AG04450 (cell line): ENCODE measurements around the gene SORL1-AS1.

Experiments used
- CTCF ChIA-PET: fragments of 300-600, 350-600 bp; formaldehyde crosslinking; extraction: SDS; loops from one replicate; lab custom pipeline; 2022; ENCODE audit warnings: antibody characterized with exemption, inconsistent platforms; lab: Charles Lee
- POLR2A ChIA-PET: fragments of 350-600 bp; formaldehyde crosslinking; extraction: SDS; loops from one replicate; lab custom pipeline; 2021; ENCODE audit warnings: antibody characterized with exemption, inconsistent platforms; lab: Yijun Ruan, JAX
- DNase-seq: peaks from one replicate; pipeline ENCODE4 v3.0.0-alpha.2; 2011; ENCODE audit warnings: low read depth, low spot score
- H3K27ac ChIP-seq: one replicate; pipeline ENCODE4 v1.5.1; 2012; ENCODE audit warnings: low read depth, low read length, control low read depth
- H3K27me3 ChIP-seq: one replicate; pipeline ENCODE4 v1.6.0; 2012; ENCODE audit warnings: low read length; ENCODE audit not compliant: control insufficient read depth, insufficient read depth
- H3K4me3 ChIP-seq: 2 replicates; pipeline ENCODE4 v1.5.1; 2011; ENCODE audit warnings: mild to moderate bottlenecking, low read depth, low read length, control low read depth
- H3K9me3 ChIP-seq: 2 replicates; pipeline ENCODE4 v1.5.1; 2012; ENCODE audit warnings: low read length; ENCODE audit not compliant: control insufficient read depth, insufficient read depth
- TF ChIP-seq, protein P1 (sequence below): IDR thresholded peaks from 2 replicates; pipeline ENCODE4 v1.5.1; 2011; ENCODE audit warnings: low read depth, low read length, control low read depth, inconsistent platforms

SORL1-AS1 gene

DNA sequence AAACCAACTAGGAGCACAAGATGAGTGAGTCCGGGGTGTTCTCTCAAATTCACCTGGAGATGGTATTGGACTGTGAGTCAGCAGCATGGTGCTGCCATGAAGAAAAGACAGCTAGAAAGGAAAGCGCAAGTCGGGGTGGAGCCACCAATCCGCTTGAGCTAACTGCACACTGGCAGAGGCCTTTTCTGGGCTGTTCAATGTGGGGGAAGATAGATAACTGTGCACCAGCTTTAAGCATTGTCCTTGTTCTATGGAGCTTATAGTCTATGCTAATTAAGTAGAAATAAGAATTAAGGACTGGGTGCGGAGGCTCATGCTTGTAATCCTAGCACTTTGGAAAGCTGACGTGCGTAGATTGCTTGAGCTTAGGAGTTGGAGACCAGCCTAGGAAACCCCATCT, 21.9 kb upstream of the SORL1-AS1 start:
- TF ChIP-seq, protein P1, sequence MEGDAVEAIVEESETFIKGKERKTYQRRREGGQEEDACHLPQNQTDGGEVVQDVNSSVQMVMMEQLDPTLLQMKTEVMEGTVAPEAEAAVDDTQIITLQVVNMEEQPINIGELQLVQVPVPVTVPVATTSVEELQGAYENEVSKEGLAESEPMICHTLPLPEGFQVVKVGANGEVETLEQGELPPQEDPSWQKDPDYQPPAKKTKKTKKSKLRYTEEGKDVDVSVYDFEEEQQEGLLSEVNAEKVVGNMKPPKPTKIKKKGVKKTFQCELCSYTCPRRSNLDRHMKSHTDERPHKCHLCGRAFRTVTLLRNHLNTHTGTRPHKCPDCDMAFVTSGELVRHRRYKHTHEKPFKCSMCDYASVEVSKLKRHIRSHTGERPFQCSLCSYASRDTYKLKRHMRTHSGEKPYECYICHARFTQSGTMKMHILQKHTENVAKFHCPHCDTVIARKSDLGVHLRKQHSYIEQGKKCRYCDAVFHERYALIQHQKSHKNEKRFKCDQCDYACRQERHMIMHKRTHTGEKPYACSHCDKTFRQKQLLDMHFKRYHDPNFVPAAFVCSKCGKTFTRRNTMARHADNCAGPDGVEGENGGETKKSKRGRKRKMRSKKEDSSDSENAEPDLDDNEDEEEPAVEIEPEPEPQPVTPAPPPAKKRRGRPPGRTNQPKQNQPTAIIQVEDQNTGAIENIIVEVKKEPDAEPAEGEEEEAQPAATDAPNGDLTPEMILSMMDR = no peak
- no peak overlapping the region for H3K27ac ChIP-seq
- ChIA-PET POLR2A (no interaction called here), CTCF (no interaction called here)
- no peaks in the 10 kb centered on the region for H3K9me3 ChIP-seq
- peaks cover 1% of the 10 kb centered on the region for H3K27me3 ChIP-seq
- no peak overlapping the region for H3K4me3 ChIP-seq
- no peak for DNase-seq

DNA sequence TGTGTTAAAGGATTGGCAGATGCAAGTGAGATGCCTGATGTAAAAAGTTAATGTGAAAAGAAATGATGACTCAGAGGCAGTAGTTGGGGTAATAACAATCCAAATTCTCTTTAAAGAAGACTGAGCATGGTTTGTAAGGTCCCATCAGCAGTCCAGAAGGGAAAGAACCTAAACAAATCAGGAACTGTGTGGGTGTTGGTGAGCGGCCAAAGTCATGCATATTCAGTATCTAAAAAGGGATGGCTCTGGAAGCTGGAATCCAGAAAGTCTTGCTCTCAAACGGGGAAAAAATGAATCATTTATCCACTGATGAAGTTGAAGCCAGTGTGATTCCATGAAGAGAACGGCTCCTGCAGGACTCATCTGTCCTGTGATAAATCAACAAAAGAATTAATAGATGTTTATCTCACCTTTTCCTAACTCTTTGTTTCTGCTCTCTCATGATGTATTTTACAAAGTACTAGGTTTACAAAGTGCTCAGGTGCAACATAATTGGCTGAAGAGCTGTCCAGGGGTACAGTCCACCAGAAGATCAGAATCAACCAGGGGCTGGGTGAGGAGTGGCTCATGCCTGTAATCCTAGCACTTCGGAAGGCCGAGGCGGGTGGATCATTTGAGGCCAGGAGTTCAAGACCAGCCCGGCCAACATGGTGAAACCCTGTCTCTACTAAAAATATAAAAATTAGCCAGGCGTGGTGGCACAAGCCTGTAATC, 20.5 kb upstream of the SORL1-AS1 start:
- POLR2A ChIA-PET = no interaction called here
- H3K4me3 ChIP-seq = no peak overlapping the region
- no peaks in the 10 kb centered on the region for H3K9me3 ChIP-seq
- CTCF ChIA-PET = no interaction called here
- no peak overlapping the region for H3K27ac ChIP-seq
- TF ChIP-seq, protein P1 = no peak
- no peaks in the 10 kb centered on the region for H3K27me3 ChIP-seq
- peak; percentile 24 for DNase-seq

DNA sequence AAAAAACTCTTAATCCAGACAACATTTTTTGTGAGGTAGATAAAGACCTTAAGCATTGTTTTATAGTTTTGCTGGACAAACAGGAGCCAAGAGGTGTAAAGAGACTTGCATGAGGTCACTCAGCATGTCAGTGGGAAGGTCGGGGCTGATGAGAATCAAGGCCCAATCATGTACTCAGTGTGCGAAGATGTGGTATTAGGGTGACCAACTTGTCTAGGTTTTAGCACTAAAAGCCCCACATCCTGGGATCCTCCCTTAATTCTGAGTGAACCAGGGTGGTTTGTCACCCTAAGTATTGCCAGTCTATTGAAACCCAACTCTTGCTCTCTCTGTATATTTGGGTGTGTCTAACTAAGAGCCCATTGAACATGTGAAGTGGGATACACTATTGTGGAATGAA, 19.5 kb upstream of the SORL1-AS1 start:
- POLR2A ChIA-PET = no interaction called here
- TF ChIP-seq, protein P1 = no peak

DNA sequence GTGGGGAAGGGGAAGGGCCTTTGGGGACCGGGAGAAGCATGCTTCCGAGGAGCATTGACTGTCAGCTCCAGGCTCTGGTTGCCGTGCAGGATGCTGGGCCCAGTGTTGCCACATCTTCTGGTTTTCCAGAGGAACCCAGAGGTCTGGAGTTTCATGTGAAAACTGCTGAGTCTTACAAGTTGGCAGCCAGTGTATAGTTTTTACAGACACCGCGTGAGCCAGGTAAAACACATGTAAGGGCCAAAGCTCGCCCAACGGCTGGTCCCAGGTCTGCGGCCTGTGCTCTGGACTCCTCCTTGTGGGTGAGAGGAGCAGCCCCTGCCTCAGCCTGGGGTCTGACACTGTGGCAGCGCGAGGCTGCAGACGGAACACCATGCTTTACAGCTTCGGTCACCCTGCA, 18.4 kb upstream of the SORL1-AS1 start:
- TF ChIP-seq, protein P1 = no peak
- POLR2A ChIA-PET = no interaction called here
- DNase-seq = no peak
- Histone ChIP-seq H3K27me3 (no peaks in the 10 kb centered on the region), H3K4me3 (no peak overlapping the region), H3K27ac (no peak overlapping the region), H3K9me3 (no peaks in the 10 kb centered on the region)
- CTCF ChIA-PET = no interaction called here

More for the DNA sequence above, 19.5 kb upstream of the SORL1-AS1 start:
- DNase-seq = no peak
- CTCF ChIA-PET = no interaction called here
- Histone ChIP-seq H3K4me3 (no peak overlapping the region), H3K27ac (no peak overlapping the region), H3K9me3 (no peaks in the 10 kb centered on the region), H3K27me3 (no peaks in the 10 kb centered on the region)

DNA sequence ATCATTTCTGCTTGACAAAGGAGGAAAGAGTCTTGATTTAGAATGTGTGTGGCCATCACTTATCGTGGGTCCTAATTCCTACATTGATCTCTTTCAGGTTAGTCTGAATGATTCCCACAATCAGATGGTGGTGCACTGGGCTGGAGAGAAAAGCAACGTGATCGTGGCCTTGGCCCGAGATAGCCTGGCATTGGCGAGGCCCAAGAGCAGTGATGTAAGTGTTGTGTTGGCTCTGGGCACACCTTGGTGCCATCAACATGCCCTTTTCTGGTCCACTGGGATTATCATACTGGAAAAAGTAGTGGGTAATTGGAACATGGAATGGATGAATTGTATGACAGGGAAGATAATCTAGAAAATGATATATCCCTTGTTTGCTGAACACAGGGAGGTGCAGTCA, 17.1 kb upstream of the SORL1-AS1 start:
- no peaks in the 10 kb centered on the region for H3K9me3 ChIP-seq
- ChIA-PET CTCF (interaction anchor here (1.3 kb wide), 1 partner anchor 18 kb away, joined by 3 read pairs; the partner anchor contains the start of genes SORL1 and SORL1-AS1), POLR2A (no interaction called here)
- no peaks in the 10 kb centered on the region for H3K27me3 ChIP-seq
- H3K4me3 ChIP-seq = no peak overlapping the region
- TF ChIP-seq, protein P1 = no peak
- no peak overlapping the region for H3K27ac ChIP-seq
- DNase-seq = no peak
